PC-9 (cell line): Measurements from ENCODE around the gene OSTM1.

ENCODE experiments used
- CTCF ChIP-seq: fragments of 200-600 bp; sonication (generic); conservative IDR thresholded peaks from 2 replicates; pipeline ENCODE4 v1.6.1; 2017; ENCODE audit warnings: mixed run types, antibody characterized with exemption, mild to moderate bottlenecking, moderate library complexity
- EZH2 ChIP-seq: fragments of 200-600 bp; sonication (generic); IDR thresholded peaks from 2 replicates; pipeline ENCODE4 v1.8.0; 2017; ENCODE audit warnings: antibody characterized with exemption, low read depth

GRCh38 chr6:108004861-108005260, 69.7 kb downstream of the OSTM1 start:
- TF ChIP-seq CTCF, result no peak
- no peak for TF ChIP-seq EZH2
